Renal pelvis (tissue), 4 donors: Measurements from ENCODE around the gene RIMS1. TPM values are rescaled to one million over a fixed set of nuclear protein-coding genes. Genes with fewer than 3 reads are reported as not detected.

Source experiments
- DNase-seq: peaks from one replicate; pipeline ENCODE4 v3.0.0-alpha.2; 2013
- polyA plus RNA-seq, 3 donors: library from polyadenylated mRNA; unstranded; fragments of 120-200 nt; gene quantifications; one replicate each; pipeline ENCODE4 v1.2.1, GENCODE V29; 2013; ENCODE audit not compliant: insufficient read length in 3 of 3

The RIMS1 gene
- polyA plus RNA-seq, 3 donors: 2.3 to 2.8 (median 2.4) TPM

GRCh38 chr6:72413884-72414283, 527.5 kb downstream of the RIMS1 start:
- no peak for DNase-seq

GRCh38 chr6:72414657-72415056, 528.3 kb downstream of the RIMS1 start:
- no peak for DNase-seq

- no peak for DNase-seq
Measured at GRCh38 chr6:72416744-72417465, 530.6 kb downstream of the RIMS1 start.

GRCh38 chr6:72417759-72418158, 531.4 kb downstream of the RIMS1 start:
- DNase-seq: no peak

DNA sequence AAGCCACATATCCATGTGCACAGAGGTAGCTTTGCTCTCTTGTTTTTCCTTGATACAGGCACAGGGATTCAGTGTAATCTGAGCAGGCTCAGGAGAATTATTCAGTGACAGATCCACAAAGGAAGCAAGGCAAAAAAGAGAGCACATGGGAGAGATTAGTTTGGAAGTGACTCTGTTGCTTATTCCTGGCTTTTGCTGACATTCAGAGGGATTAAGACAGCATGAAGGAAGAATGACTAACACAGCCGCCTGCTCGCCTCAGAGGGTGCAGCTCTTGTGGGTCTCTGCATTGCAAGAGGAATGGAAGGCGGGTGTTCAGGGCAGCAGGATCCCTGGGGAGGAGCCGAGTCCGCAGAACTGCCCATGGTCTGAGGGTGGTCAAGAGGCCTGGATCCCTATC, 532.1 kb downstream of the RIMS1 start:
- DNase-seq: no peak

- no peak for DNase-seq
Measured at GRCh38 chr6:72419966-72420365, 533.6 kb downstream of the RIMS1 start.

GRCh38 chr6:72420409-72420808, 534.1 kb downstream of the RIMS1 start:
- DNase-seq: no peak

DNA sequence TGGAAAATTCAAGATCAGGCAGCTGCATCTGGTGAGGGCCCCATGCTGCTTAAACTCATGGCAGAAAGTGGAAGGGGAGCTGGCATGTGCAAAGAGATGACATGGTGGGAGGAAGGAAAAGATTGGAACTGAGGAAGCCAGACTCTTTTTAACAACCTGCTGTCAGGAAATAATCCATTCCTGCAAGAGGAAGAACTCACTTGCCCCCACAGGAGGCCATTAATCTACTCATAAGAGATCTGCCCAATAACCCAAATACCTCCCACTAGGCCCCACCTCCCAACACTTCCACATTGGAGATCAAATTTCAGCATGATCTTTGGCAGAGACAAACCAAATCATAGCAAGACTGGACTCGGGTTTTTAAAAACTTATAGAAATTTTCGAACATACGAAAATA, 535.0 kb downstream of the RIMS1 start:
- DNase-seq: no peak

- DNase-seq: no peak
Measured at GRCh38 chr6:72422171-72422570, 535.8 kb downstream of the RIMS1 start.

DNA sequence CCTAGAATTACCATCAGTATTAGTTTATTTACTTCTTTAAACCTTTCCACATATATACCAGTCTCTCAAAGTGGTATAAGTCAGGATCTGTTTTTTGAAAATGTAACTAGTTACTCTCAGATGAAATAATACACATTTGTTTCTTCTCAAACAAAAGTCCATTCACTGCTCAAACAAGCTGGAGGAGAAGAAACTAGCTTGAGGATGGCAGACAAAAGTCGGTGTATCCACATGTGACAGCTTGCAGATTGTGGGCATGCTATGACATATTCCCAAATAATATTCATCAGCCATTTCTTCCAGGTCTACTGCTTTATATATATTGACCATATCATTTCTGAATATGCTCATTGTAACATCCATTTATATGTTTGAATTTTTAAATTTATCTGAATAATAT, 538.1 kb downstream of the RIMS1 start:
- DNase-seq: no peak

GRCh38 chr6:72425003-72425681, 538.8 kb downstream of the RIMS1 start:
- DNase-seq: no peak

GRCh38 chr6:72440611-72441010, 554.3 kb downstream of the RIMS1 start:
- DNase-seq: no peak

DNA sequence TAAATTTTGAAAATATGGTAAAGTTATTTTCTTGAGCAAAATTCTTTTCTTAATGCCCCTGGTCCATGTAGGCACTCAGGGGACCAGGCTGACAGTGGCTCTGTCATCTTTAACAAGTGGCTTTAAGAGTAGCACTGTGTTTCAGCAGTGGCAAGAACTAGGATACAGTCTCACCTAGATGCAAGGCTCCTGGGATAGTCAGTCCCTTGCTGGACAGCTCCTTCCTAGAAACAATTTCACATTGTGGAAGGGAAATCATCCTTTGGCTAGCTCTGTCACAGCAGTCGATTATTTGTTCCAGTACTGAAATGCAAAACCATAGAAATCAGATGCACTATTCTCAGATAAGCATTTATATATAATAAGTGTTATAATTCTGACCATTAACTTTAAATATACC, 560.1 kb downstream of the RIMS1 start:
- DNase-seq: no peak
